HG02884 (cell line): ENCODE data around the gene SMARCA2.

Experiments used
- ATAC-seq: cut with Tn5 transposase; IDR thresholded peaks from one replicate; pipeline ENCODE4 v1.9.1; 2021; ENCODE audit warnings: mild to moderate bottlenecking, moderate library complexity; ENCODE audit not compliant: unreplicated experiment

Gene SMARCA2

GRCh38 chr9:2015581-2016407 lies 647 bp downstream of the SMARCA2 start:
- no peak for ATAC-seq

- ATAC-seq: no peak
These were observed 1.5 kb downstream of the SMARCA2 start for GRCh38 chr9:2016408-2017330.

- peak; percentile 22 for ATAC-seq
These were observed 2.4 kb downstream of the SMARCA2 start for GRCh38 chr9:2017331-2018161.

GRCh38 chr9:2018162-2018643 lies 3.1 kb downstream of the SMARCA2 start:
- no peak for ATAC-seq

GRCh38 chr9:2018764-2019558 lies 3.8 kb downstream of the SMARCA2 start:
- ATAC-seq: no peak

- no peak for ATAC-seq
These were observed 4.6 kb downstream of the SMARCA2 start for GRCh38 chr9:2019723-2020122.

- no peak for ATAC-seq
These were observed 6.6 kb downstream of the SMARCA2 start for GRCh38 chr9:2021731-2022130.

GRCh38 chr9:2022560-2022959 lies 7.4 kb downstream of the SMARCA2 start:
- ATAC-seq: no peak

GRCh38 chr9:2023042-2023441 lies 7.9 kb downstream of the SMARCA2 start:
- no peak for ATAC-seq

- ATAC-seq: peak; percentile 40
These were observed 8.4 kb downstream of the SMARCA2 start for GRCh38 chr9:2023532-2023931.

- no peak for ATAC-seq
These were observed 10.0 kb downstream of the SMARCA2 start for GRCh38 chr9:2024888-2025782.

GRCh38 chr9:2026220-2026997 lies 11.3 kb downstream of the SMARCA2 start:
- no peak for ATAC-seq

GRCh38 chr9:2027543-2028160 lies 12.5 kb downstream of the SMARCA2 start:
- no peak for ATAC-seq

- no peak for ATAC-seq
These were observed 13.7 kb downstream of the SMARCA2 start for GRCh38 chr9:2028888-2029287.

GRCh38 chr9:2029666-2030170 lies 14.6 kb downstream of the SMARCA2 start:
- no peak for ATAC-seq

GRCh38 chr9:2032234-2032633 lies 17.1 kb downstream of the SMARCA2 start:
- no peak for ATAC-seq

- ATAC-seq: no peak
These were observed 21.7 kb downstream of the SMARCA2 start for GRCh38 chr9:2036844-2037243.
